Measurements from ENCODE around the gene NOP53. TPM values are rescaled to one million over a fixed set of nuclear protein-coding genes. Genes with fewer than 3 reads are reported as not detected.

Gene NOP53
- total and polyA plus RNA-seq, 2 of the 8 experiments (the other 6 are each of a cell fraction or from before 2014, with no cell fraction given) = 107 to 245 TPM

GRCh38 chr19:47756627-47756929 lies 11.2 kb downstream of the NOP53 start:
- Histone ChIP-seq H2BK120ac (replicated peaks; ENCODE audit: low read depth, low read length) (no peak overlapping the region), H3K18ac (ENCODE audit: extremely low read depth, low read length) (no peak overlapping the region), H3K4me3 (ENCODE audit: extremely low read depth in 1 of 4, insufficient read depth in 2 of 4, low read depth in 3 of 4, low read length in 4 of 4) (no peak overlapping the region), H3K9me3 (ENCODE audit: insufficient read depth in 2 of 2, low read depth in 1 of 2, low read length in 1 of 2) (no peaks in the 10 kb centered on the region), H3K23me2 (ENCODE audit: low read depth, low read length) (no peaks in the 10 kb centered on the region), H2AFZ (ENCODE audit: low read length) (no peak overlapping the region), H2AK5ac (ENCODE audit: low read depth, low read length) (no peak overlapping the region), H4K5ac (ENCODE audit: insufficient read length, low read depth, low read length) (no peak overlapping the region), H2BK20ac (ENCODE audit: low read length) (no peak overlapping the region), H2BK15ac (ENCODE audit: low read length) (no peak overlapping the region), H3K23ac (ENCODE audit: insufficient read length) (no peak overlapping the region), H2BK5ac (ENCODE audit: low read depth, low read length) (no peak overlapping the region), H4K20me1 (replicated peaks in 1 of 2; ENCODE audit: control insufficient read depth in 1 of 2, insufficient read depth in 2 of 2, low read length in 2 of 2) (peaks cover 10 to 14% of the 10 kb centered on the region in 2 experiments), H3K79me1 (ENCODE audit: low read depth, low read length) (no peaks in the 10 kb centered on the region; the same call in 1 of the 2 replicates), H3K9ac (replicated peaks in 1 of 4; ENCODE audit: extremely low read depth in 1 of 4, low read depth in 3 of 4, low read length in 3 of 4) (no peak overlapping the region), H3K79me2 (ENCODE audit: control insufficient read depth in 1 of 2, insufficient read depth in 2 of 2, low read length in 2 of 2) (no peaks in the 10 kb centered on the region; a peak in 1 of 4 replicates), H3K14ac (ENCODE audit: insufficient read length) (no peak overlapping the region), H4K8ac (ENCODE audit: extremely low read depth, insufficient read depth, low read length) (no peak overlapping the region), H2BK12ac (ENCODE audit: low read depth, low read length) (no peak overlapping the region), H4K91ac (replicated peaks; ENCODE audit: insufficient read length, low read length) (no peak overlapping the region), H3K27me3 (replicated peaks in 1 of 4; ENCODE audit: control insufficient read depth in 3 of 4, extremely low read depth in 1 of 4, insufficient read depth in 3 of 4, low read length in 3 of 4) (no peaks in the 10 kb centered on the region), H3K56ac (replicated peaks; ENCODE audit: insufficient read length, low read depth, low read length) (no peak overlapping the region), H3K36me3 (ENCODE audit: control insufficient read depth in 2 of 4, insufficient read depth in 4 of 4, low read length in 3 of 4) (peaks cover 21 to 73% (median 61%) of the 10 kb centered on the region in 4 experiments), H3K4ac (replicated peaks; ENCODE audit: insufficient read length, low read depth, low read length) (no peak overlapping the region), H3K4me1 (replicated peaks in 1 of 4; ENCODE audit: control insufficient read depth in 3 of 4, insufficient read depth in 4 of 4, low read length in 3 of 4) (no peaks in the 10 kb centered on the region), H3K27ac (ENCODE audit: low read depth, low read length) (no peak overlapping the region), H3K4me2 (ENCODE audit: insufficient read depth in 1 of 2, low read depth in 2 of 2, low read length in 2 of 2) (no peak overlapping the region)
- DNase-seq (ENCODE audit: low read depth in 1 of 2, low spot score in 2 of 2) = no peak
- ChIA-PET CTCF (ENCODE audit: partially characterized antibody) (interaction anchor here (1.0 to 3.1 kb wide), 4 partner anchors 9 to 57 kb away, joined by 4 to 20 read pairs (median 10); no protein-coding TSS in a partner anchor), POLR2A (ENCODE audit: partially characterized antibody) (interaction anchor here (0.7 to 11.0 kb wide), 9 partner anchors 8 to 42 kb away, joined by 3 to 204 read pairs (median 5); partner anchors contain the start of gene NOP53)
- no peak for FAIRE-seq
- WGBS, 2 experiments (ENCODE audit: extremely low coverage in 1 of 2, insufficient coverage in 1 of 2, insufficient read length in 1 of 2, insufficient replicate concordance in 2 of 2, low coverage in 1 of 2, low lambda C conversion rate in 2 of 2, missing lambda C conversion rate in 1 of 2) = 91% methylated on average over 9 of the region's 12 CpGs; no CpG with 5 or more reads in 1 of the 2 experiments
- TF ChIP-seq GABPA (IDR thresholded peaks at IDR 0.05; ENCODE audit: borderline replicate concordance, insufficient read depth, low read length) (no peak), ATF3 (IDR thresholded peaks at IDR 0.05; ENCODE audit: insufficient read depth, low read depth, low read length) (no peak), USF2 (IDR thresholded peaks at IDR 0.05; ENCODE audit: low read length) (no peak), HDAC6 (IDR thresholded peaks at IDR 0.05; ENCODE audit: low read depth, low read length) (no peak), CBX8 (IDR thresholded peaks at IDR 0.05; ENCODE audit: borderline replicate concordance, low read depth, low read length) (no peak), TAF7 (optimal IDR thresholded peaks at IDR 0.05; ENCODE audit: borderline replicate concordance, low read depth, low read length) (no peak)
